Measurements from ENCODE around the gene GBP2. TPM values are rescaled to one million over a fixed set of nuclear protein-coding genes. Genes with fewer than 3 reads are reported as not detected.

Gene GBP2
- total RNA-seq, 4 donors from 2014 or later, result 23.6 to 97.7 (median 54.2) TPM

DNA sequence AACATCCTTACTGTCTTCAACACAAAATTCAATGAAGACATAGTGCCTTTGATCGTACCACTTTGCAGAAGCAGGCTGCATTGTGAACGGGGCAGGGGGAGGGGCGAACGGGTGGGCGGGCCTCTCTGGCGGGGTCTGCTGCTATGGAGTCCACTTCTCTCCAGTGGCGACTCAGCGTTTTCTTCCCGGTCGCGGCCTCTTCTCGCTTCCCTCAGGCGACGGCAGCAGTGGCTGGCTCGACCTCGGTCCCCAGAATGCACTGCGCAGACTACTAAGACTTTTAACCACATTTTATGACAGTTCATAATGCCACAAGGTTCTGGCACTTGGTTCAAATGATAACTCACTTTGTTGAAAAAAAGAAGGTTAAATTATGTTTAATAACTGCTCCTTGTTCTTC is 21.2 kb downstream of the GBP2 start:
- Histone ChIP-seq H3K4me3 (no peak overlapping the region), H3K27ac (no peak overlapping the region), H3K36me3 (peaks cover 8 to 55% (median 16%) of the 10 kb centered on the region in 3 donors), H3K9me3 (no peaks in the 10 kb centered on the region), H3K4me1 (no peaks in the 10 kb centered on the region), H3K27me3 (no peaks in the 10 kb centered on the region)
- intact Hi-C loops (cut with DNase I), result no loop called here
- DNase-seq, result no peak
- TF ChIP-seq, protein P1, sequence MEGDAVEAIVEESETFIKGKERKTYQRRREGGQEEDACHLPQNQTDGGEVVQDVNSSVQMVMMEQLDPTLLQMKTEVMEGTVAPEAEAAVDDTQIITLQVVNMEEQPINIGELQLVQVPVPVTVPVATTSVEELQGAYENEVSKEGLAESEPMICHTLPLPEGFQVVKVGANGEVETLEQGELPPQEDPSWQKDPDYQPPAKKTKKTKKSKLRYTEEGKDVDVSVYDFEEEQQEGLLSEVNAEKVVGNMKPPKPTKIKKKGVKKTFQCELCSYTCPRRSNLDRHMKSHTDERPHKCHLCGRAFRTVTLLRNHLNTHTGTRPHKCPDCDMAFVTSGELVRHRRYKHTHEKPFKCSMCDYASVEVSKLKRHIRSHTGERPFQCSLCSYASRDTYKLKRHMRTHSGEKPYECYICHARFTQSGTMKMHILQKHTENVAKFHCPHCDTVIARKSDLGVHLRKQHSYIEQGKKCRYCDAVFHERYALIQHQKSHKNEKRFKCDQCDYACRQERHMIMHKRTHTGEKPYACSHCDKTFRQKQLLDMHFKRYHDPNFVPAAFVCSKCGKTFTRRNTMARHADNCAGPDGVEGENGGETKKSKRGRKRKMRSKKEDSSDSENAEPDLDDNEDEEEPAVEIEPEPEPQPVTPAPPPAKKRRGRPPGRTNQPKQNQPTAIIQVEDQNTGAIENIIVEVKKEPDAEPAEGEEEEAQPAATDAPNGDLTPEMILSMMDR (IDR thresholded peaks at IDR 0.05), result no peak
- TF ChIP-seq POLR2A (IDR thresholded peaks at IDR 0.05), result no peak
- WGBS, 2 donors, result 87 to 94% methylated on average over 16 to 17 of the region's 17 CpGs

DNA sequence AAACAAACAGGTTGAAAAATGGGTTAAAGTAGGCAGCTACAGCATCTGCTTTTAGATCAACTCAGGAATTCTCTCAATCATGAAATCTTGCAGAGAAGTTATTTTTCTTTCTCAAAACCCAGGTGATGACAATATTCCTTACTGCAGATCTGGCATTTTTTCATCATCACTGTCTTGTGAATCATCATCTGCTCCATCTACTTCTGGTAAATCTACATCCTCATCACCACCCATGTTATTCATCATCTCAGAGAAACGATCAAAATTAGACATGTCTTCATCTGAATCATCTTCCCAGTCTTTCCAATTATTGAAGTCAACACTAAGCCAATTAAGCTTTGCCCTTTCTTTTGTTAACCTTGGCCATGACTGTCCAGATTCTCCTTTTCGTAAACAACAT is 21.8 kb downstream of the GBP2 start:
- no peak for DNase-seq
- peaks cover 8 to 50% (median 12%) of the 10 kb centered on the region in 3 donors for H3K36me3 ChIP-seq
- intact Hi-C loops (cut with DNase I), result no loop called here
- no peak for TF ChIP-seq POLR2A (IDR thresholded peaks at IDR 0.05)
- TF ChIP-seq, protein P1 (IDR thresholded peaks at IDR 0.05), result no peak
- no peaks in the 10 kb centered on the region for H3K27me3 ChIP-seq
- H3K4me3 ChIP-seq, result no peak overlapping the region
- WGBS, 2 donors, result 46 to 76% methylated on average over 2 of the region's 2 CpGs
- H3K4me1 ChIP-seq, result no peaks in the 10 kb centered on the region
- no peaks in the 10 kb centered on the region for H3K9me3 ChIP-seq
- no peak overlapping the region for H3K27ac ChIP-seq

DNA sequence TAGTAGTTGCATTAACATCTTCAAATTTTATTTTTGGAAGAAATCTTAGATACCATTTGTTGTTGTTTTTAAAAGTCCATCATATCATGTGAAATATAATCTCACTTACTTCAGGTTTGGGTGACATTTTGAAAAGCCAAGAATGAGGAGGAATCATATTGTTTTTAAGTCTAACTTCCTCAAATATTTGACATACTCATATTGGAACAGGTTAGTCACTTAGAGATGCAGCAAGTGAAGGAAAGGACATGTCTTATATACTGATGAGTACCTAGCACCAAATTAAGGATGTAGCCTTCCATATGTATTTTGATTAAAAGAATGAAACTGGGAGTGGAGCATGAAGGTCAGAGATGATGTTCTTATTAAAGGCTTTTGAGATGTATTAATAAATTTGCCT is 23.9 kb downstream of the GBP2 start:
- TF ChIP-seq, protein P1 (IDR thresholded peaks at IDR 0.05), result no peak
- no peak for TF ChIP-seq POLR2A (IDR thresholded peaks at IDR 0.05)
- H3K27me3 ChIP-seq, result no peaks in the 10 kb centered on the region
- H3K4me3 ChIP-seq, result no peak overlapping the region
- peaks cover 0 to 29% (median 5%) of the 10 kb centered on the region in 3 donors for H3K36me3 ChIP-seq
- no peak for DNase-seq
- H3K9me3 ChIP-seq, result no peaks in the 10 kb centered on the region
- H3K27ac ChIP-seq, result no peak overlapping the region
- no peaks in the 10 kb centered on the region for H3K4me1 ChIP-seq
- intact Hi-C loops (cut with DNase I), result no loop called here

DNA sequence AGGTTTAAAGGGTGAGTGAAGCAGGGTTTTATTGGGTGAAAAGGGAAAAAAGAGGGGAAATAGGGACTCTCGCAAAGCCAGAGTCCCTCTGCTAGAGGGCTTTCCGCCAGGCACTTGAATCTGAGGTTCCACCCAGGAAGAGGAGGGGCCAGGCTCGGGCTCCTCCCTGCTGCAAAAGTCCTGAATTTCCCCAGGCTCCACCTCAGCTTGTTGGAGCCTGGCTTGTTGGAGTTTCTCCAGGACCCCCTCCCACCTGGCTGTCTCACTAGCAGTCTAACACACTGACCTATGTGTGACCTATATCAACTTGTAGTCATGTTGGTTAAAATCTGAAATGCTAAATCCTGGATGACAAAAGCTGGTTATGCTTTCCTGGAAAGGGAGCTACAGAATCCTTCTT is 25.5 kb downstream of the GBP2 start:
- intact Hi-C loops (cut with DNase I), result no loop called here
- TF ChIP-seq POLR2A (IDR thresholded peaks at IDR 0.05), result no peak
- TF ChIP-seq, protein P1 (IDR thresholded peaks at IDR 0.05), result no peak
- Histone ChIP-seq H3K27ac (no peak overlapping the region), H3K4me3 (no peak overlapping the region), H3K27me3 (no peaks in the 10 kb centered on the region), H3K4me1 (no peaks in the 10 kb centered on the region), H3K9me3 (peaks cover 0 to 4% (median 4%) of the 10 kb centered on the region in 3 donors), H3K36me3 (peaks cover 0 to 13% (median 0%) of the 10 kb centered on the region in 3 donors)
- no peak for DNase-seq
- whole genome bisulfite sequencing, 2 donors, result 93 to 94% methylated on average over 3 of the region's 3 CpGs

DNA sequence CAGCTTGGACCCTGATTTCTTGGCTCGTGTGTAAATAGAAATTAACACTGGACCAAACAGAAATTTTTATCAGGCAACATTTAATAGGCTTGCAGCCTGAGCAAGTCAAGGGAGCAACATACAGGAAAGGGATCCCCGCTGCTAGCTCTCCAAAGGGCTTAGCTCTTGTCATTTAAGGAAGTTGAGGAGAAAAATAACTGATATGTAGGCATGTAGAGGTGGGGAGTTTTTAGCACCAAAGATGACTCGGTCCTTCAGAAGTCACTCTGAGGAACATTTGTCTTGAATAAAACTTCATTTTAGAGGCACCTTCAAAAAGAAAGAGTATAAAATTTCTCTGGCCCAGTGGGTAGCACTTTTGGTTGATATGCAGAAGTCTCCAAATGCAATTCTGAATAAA is 27.1 kb downstream of the GBP2 start:
- TF ChIP-seq POLR2A (IDR thresholded peaks at IDR 0.05), result no peak
- TF ChIP-seq, protein P1 (IDR thresholded peaks at IDR 0.05), result no peak
- intact Hi-C loops (cut with DNase I), result no loop called here
- Histone ChIP-seq H3K4me3 (no peak overlapping the region), H3K36me3 (no peaks in the 10 kb centered on the region), H3K4me1 (no peaks in the 10 kb centered on the region), H3K9me3 (peaks cover 0 to 4% (median 4%) of the 10 kb centered on the region in 3 donors), H3K27me3 (no peaks in the 10 kb centered on the region), H3K27ac (no peak overlapping the region)
- DNase-seq, result no peak
- 63 to 83% methylated on average over 2 to 3 of the region's 3 CpGs for WGBS, 2 donors
